A549 (cell line): ENCODE results near the gene MYO18A.

Experiments used
- CBX2 ChIP-seq: fragments of 200-600 bp; sonication (generic); IDR thresholded peaks from 2 replicates; pipeline ENCODE4 v1.6.1; 2016; ENCODE audit warnings: low read depth, mild to moderate bottlenecking, borderline replicate concordance
- JUN ChIP-seq, 2 experiments: fragments of >200 bp; sonication (Bioruptor Twin); formaldehyde crosslinking; IDR thresholded peaks; 2 replicates in 1 of 2; 3 replicates in 1 of 2; pipeline ENCODE4 v1.6.1; 2016 to 2017
- JUNB ChIP-seq: fragments of >200 bp; sonication (Bioruptor Twin); formaldehyde crosslinking; IDR thresholded peaks from 2 replicates; pipeline ENCODE4 v1.6.1; 2016
- KDM1A ChIP-seq: fragments of 200-600 bp; sonication (generic); IDR thresholded peaks from 2 replicates; pipeline ENCODE4 v1.6.1; 2016; ENCODE audit warnings: low read depth, mild to moderate bottlenecking
- MAFK ChIP-seq: fragments of 450-650 bp; IDR thresholded peaks from 2 replicates; pipeline ENCODE4 v1.6.1; 2014; ENCODE audit not compliant: partially characterized antibody
- SMC3 ChIP-seq: fragments of >200 bp; sonication (Bioruptor Twin); formaldehyde crosslinking; IDR thresholded peaks from 3 replicates; pipeline ENCODE4 v1.6.1; 2018; ENCODE audit warnings: inconsistent platforms
- TF ChIP-seq, protein P1 (sequence below): fragments of >200 bp; sonication (Bioruptor Twin); formaldehyde crosslinking; IDR thresholded peaks from 3 replicates; pipeline ENCODE4 v1.5.1; 2016
- TF ChIP-seq, protein P2 (sequence below): IDR thresholded peaks from 2 replicates; pipeline ENCODE4 v1.6.1; 2012; ENCODE audit warnings: low read depth, borderline replicate concordance
- TF ChIP-seq, protein P3 (sequence below): IDR thresholded peaks from 2 replicates; pipeline ENCODE4 v1.6.1; 2012

DNA sequence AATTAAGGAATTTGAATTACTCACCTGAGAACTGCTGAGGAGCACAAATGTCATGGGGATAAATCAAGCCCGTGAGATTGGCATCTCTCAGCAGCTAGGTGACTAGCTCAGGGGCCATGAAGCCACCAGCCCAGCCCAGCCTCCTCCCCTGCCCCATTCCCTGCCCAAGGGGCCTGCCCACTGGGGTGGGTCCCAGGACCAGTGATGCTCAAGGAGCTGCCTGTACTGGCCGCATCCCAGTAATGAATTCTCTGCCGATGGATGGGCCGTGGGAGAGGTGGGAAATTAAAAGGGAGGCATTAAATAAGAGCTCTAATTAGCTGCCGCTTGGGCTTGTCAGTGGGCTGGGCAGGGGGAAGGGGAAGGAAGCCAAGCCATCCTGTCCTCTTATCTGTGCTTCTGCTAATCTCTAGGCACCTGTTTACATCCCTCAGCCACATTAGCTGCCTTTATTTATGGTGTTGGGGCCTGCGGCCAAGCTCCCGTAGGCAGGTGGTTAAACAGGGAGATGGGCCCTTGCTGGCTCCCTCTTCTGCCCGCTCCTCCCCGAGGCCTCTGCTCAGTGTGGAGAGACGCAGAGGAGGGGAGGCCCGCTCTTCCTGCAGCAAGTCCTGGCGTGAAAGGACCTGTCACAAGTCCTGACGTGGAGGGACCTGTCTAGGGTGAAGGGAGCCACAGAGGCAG is 88.5 kb downstream of the MYO18A start:
- TF ChIP-seq, protein P1, sequence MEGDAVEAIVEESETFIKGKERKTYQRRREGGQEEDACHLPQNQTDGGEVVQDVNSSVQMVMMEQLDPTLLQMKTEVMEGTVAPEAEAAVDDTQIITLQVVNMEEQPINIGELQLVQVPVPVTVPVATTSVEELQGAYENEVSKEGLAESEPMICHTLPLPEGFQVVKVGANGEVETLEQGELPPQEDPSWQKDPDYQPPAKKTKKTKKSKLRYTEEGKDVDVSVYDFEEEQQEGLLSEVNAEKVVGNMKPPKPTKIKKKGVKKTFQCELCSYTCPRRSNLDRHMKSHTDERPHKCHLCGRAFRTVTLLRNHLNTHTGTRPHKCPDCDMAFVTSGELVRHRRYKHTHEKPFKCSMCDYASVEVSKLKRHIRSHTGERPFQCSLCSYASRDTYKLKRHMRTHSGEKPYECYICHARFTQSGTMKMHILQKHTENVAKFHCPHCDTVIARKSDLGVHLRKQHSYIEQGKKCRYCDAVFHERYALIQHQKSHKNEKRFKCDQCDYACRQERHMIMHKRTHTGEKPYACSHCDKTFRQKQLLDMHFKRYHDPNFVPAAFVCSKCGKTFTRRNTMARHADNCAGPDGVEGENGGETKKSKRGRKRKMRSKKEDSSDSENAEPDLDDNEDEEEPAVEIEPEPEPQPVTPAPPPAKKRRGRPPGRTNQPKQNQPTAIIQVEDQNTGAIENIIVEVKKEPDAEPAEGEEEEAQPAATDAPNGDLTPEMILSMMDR, result no peak
- TF ChIP-seq MAFK (no peak), JUN (IDR thresholded peaks at IDR 0.05) (no peak), CBX2 (no peak), JUNB (no peak), SMC3 (no peak), KDM1A (no peak)
- TF ChIP-seq, protein P2, sequence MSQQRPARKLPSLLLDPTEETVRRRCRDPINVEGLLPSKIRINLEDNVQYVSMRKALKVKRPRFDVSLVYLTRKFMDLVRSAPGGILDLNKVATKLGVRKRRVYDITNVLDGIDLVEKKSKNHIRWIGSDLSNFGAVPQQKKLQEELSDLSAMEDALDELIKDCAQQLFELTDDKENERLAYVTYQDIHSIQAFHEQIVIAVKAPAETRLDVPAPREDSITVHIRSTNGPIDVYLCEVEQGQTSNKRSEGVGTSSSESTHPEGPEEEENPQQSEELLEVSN, result no peak
- TF ChIP-seq, protein P3, sequence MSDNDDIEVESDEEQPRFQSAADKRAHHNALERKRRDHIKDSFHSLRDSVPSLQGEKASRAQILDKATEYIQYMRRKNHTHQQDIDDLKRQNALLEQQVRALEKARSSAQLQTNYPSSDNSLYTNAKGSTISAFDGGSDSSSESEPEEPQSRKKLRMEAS, result no peak
